ENCODE measurements around the gene GBA3.

Gene GBA3

DNA sequence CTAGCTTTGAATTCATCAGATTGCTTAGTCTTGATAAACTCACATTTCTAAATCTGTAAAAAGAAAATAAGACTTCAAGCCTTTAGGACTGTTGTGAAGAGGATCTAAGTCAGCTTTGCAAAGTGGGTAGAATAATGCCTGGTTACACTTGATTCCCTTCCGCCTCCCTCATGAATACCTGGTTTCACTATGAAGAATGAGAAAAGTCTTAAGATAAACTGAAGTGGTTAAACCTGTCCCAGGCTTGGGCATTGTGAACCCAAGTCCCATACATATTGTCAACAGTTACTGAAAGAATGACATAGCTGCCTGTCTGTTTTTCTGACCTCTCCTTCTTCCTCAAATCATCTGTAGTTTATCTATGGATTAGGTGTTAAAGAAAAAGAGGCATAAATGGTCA, 16.7 kb upstream of the GBA3 start:
- no peak overlapping the region for H3K4me3 ChIP-seq (ENCODE audit: low read depth, low read length)
- DNase-seq (ENCODE audit: low read depth), result no peak
- TF ChIP-seq, protein P1, sequence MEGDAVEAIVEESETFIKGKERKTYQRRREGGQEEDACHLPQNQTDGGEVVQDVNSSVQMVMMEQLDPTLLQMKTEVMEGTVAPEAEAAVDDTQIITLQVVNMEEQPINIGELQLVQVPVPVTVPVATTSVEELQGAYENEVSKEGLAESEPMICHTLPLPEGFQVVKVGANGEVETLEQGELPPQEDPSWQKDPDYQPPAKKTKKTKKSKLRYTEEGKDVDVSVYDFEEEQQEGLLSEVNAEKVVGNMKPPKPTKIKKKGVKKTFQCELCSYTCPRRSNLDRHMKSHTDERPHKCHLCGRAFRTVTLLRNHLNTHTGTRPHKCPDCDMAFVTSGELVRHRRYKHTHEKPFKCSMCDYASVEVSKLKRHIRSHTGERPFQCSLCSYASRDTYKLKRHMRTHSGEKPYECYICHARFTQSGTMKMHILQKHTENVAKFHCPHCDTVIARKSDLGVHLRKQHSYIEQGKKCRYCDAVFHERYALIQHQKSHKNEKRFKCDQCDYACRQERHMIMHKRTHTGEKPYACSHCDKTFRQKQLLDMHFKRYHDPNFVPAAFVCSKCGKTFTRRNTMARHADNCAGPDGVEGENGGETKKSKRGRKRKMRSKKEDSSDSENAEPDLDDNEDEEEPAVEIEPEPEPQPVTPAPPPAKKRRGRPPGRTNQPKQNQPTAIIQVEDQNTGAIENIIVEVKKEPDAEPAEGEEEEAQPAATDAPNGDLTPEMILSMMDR (conservative IDR thresholded peaks at IDR 0.05; ENCODE audit: low read depth, low read length), result no peak

DNA sequence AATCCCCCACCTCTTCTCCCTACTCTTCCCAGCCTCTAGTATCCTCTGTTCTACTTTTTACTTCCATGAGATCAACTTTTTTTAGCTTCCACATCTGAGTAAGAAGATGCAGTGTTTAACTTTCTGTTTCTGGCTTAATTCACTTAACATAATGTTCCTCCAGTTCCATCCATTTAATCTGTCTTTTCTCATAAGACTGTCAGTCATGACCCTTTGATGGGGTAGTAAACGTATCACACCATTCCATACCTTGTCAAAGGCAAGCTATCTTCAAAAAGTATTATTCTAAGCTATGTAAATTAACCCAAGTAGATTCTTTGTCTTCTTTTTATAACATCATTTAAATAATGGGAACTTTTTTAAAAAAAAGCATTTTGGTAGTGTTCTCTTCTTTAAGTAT, 15.0 kb upstream of the GBA3 start:
- no peak for DNase-seq (ENCODE audit: low read depth)
- TF ChIP-seq, protein P1 (conservative IDR thresholded peaks at IDR 0.05; ENCODE audit: low read depth, low read length), result no peak
- H3K4me3 ChIP-seq (ENCODE audit: low read depth, low read length), result no peak overlapping the region

DNA sequence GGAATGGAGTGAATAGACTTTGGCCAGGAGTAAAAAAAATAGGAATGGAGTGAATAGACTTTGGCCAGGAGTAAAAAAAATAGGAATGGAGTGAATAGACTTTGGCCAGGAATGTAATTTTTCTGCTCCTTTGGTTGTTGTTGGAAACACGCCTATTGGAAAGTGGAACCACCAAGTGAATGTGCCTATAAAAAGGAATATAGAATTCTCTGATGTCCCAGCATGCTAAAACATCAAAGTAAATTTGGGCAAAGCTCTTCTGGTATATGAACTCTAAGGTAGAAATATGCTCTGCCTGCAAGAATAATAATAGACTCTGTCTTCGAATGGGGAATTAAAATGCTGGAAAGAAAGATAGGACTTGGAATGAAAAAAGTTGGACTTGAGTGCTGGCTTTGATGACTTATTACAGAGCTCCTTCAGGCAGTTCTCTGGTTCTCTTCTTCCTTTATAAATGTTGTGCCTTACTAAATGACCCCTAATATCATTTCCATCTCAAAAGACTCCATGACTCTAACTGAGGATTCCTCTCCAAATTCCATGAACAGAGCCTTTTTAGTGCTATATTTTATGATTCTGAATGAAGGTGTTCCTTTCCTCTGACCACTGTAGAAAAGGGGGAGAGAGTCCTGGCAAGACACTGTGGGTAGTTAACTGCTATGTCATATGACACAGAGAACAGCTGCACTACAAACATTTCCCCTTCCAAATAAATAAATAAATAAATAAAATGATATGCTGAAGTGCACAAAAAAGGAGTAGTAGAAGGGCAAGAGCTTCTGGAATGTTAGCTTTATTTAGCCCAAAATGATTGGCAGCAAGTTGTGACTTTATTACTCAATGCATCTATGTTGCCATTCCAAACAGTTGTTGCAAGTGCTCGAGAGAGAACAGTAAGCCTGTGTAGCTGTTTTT, 13.5 kb upstream of the GBA3 start:
- DNase-seq (ENCODE audit: low read depth), result no peak
- TF ChIP-seq, protein P1 (conservative IDR thresholded peaks at IDR 0.05; ENCODE audit: low read depth, low read length), result no peak
- no peak overlapping the region for H3K4me3 ChIP-seq (ENCODE audit: low read depth, low read length)

DNA sequence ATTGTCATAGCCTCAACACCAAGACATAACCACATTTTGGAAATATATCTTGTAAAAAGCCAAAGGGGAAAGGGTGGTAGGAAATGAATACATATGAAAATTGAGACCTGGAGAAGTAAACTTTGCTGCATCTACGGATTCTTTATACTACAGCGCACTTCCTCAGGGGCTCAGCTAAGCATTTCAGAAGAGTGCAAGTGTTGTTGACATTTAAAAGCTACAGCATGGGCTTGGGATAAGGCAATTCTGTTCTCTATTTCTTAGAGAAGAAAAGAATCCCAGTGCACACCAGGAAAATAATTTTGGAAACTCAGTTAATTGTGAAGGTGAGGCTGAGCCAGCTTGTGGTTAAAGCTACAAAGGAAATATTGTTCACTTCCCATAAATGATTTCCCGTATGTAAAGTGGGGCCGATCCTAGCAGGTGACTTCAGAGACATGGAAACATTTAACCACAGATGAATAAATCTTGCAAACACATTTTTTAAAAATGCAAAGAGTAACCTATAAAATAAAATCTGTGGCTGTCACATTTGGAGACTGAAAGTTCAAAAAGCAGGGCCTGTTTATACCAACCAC, 12.6 kb upstream of the GBA3 start:
- H3K4me3 ChIP-seq (ENCODE audit: low read depth, low read length), result no peak overlapping the region
- TF ChIP-seq, protein P1 (conservative IDR thresholded peaks at IDR 0.05; ENCODE audit: low read depth, low read length), result no peak
- no peak for DNase-seq (ENCODE audit: low read depth)

DNA sequence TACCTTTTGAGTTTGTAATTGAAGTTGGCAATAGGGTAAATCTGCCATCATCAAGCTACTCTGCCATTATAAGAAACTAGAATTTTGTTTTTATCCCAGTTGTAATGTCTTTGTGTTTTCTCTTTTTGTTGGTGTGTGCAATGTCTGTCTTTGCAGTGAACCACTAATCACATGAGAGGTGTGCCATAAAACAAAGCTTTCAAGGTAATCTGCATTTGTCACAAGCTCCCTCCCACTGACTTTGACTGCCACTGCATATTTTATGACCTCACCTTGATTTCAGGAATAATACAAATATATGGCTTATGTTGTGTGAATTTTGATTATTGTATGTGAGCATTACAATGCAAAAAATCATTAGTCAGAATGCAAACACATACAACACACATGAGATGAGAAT, 9.0 kb upstream of the GBA3 start:
- TF ChIP-seq, protein P1 (conservative IDR thresholded peaks at IDR 0.05; ENCODE audit: low read depth, low read length), result no peak
- DNase-seq (ENCODE audit: low read depth), result no peak
- no peak overlapping the region for H3K4me3 ChIP-seq (ENCODE audit: low read depth, low read length)

DNA sequence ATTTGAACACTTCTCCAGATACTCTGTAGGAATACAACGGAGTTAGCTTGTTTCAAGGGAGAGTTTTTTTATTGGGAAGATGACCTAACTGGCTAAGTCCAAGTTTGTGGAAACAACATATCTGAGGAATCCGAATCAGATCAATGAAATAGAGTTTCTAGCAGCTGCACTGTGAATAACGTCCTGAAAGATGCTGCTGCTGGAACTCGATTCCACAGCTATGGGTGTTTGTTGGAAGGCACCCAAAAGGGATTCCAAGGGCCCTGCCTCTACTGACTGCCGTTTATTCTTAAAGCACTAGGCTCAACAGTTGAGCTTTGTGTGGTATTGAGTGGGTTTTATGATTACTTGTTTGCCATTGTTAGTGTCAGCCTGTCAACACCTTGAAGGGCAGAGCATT, 6.6 kb upstream of the GBA3 start:
- TF ChIP-seq, protein P1 (conservative IDR thresholded peaks at IDR 0.05; ENCODE audit: low read depth, low read length), result no peak

More for the DNA sequence above, 6.6 kb upstream of the GBA3 start:
- peak; percentile 10 for DNase-seq (ENCODE audit: low read depth)
- no peak overlapping the region for H3K4me3 ChIP-seq (ENCODE audit: low read depth, low read length)
